Duodenal mucosa (tissue), 2 donors: Measurements from ENCODE around the gene XBP1.

ENCODE experiments used
- H3K27ac ChIP-seq: one replicate; pipeline ENCODE4 v1.7.0; 2013; ENCODE audit warnings: low read depth, low read length
- H3K27me3 ChIP-seq, 2 donors: one replicate each; pipeline ENCODE4 v1.7.0; 2013; ENCODE audit warnings: low read length in 2 of 2, control low read depth in 1 of 2; ENCODE audit not compliant: insufficient read depth in 2 of 2, control insufficient read depth in 1 of 2
- H3K36me3 ChIP-seq, 2 donors: one replicate each; pipeline ENCODE4 v1.7.0; 2013; ENCODE audit warnings: low read length in 2 of 2, control low read depth in 1 of 2; ENCODE audit not compliant: insufficient read depth in 2 of 2, control insufficient read depth in 1 of 2
- H3K4me1 ChIP-seq, 2 donors: one replicate each; pipeline ENCODE4 v1.7.0; 2013; ENCODE audit warnings: low read length in 2 of 2, control low read depth in 1 of 2; ENCODE audit not compliant: insufficient read depth in 2 of 2, control insufficient read depth in 1 of 2
- H3K4me3 ChIP-seq, 2 donors: one replicate each; pipeline ENCODE4 v1.7.0; 2013; ENCODE audit warnings: low read length in 2 of 2, low read depth in 1 of 2
- H3K9ac ChIP-seq, 2 donors: one replicate each; pipeline ENCODE4 v1.7.0; 2013; ENCODE audit warnings: low read length in 2 of 2, low read depth in 1 of 2
- H3K9me3 ChIP-seq, 2 donors: one replicate each; pipeline ENCODE4 v1.7.0; 2013; ENCODE audit warnings: low read length in 2 of 2, control low read depth in 1 of 2; ENCODE audit not compliant: control insufficient read depth in 1 of 2

Gene XBP1

DNA sequence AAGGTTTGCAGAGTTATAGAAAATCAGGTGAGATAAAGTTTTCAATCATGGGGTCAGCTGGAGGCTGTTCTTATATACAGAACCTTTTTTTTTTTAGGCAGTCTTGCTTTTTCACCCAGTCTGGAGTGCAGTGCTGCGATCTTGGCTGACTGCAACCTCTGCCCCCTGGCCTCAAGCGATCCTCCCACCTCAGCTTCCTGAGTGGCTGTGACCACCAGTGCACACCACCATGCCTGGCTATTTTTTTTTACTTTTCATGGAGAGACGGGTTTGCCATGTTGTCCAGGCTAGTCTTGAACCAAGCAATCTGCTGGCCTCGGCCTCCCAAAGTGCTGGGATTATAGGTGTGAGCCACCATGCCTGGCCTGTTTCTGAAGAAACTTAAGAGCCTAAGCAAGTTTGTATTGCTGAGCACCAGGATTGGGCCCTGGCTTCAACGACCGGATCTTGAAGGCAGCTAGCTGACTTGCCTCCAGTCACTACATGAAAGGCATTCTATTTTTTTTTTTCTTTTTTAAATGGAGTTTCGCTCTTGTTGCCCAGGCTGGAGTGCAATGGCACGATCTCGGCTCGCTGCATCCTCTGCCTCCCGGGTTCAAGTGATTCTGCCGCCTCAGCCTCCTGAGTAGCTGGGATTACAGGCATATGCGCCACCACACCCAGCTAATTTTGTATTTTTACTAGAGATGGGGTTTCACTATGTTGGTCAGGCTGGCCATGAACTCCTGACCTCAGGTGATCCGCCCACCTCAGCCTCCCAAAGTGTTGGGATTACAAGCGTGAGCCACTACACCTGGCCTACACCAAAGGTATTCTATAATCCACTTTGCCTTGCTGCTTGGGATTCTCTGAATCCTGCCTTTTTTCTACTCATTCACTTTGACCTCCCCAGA lies 7.6 kb downstream of the XBP1 start:
- H3K9ac ChIP-seq = no peak overlapping the region
- no peaks in the 10 kb centered on the region for H3K27me3 ChIP-seq
- peaks cover 31 to 48% of the 10 kb centered on the region in 2 donors for H3K36me3 ChIP-seq
- no peaks in the 10 kb centered on the region for H3K9me3 ChIP-seq
- no peak overlapping the region for H3K4me3 ChIP-seq
- peaks cover 19 to 25% of the 10 kb centered on the region in 2 donors for H3K4me1 ChIP-seq
- no peak overlapping the region for H3K27ac ChIP-seq

GRCh38 chr22:28791841-28792490 lies 8.4 kb downstream of the XBP1 start:
- Histone ChIP-seq H3K4me1 (peaks cover 18 to 22% of the 10 kb centered on the region in 2 donors), H3K4me3 (no peak overlapping the region), H3K27me3 (no peaks in the 10 kb centered on the region), H3K9me3 (no peaks in the 10 kb centered on the region), H3K27ac (no peak overlapping the region), H3K36me3 (peaks cover 31 to 46% of the 10 kb centered on the region in 2 donors), H3K9ac (no peak overlapping the region)

GRCh38 chr22:28791124-28791523 lies 9.2 kb downstream of the XBP1 start:
- no peak overlapping the region for H3K4me3 ChIP-seq
- no peaks in the 10 kb centered on the region for H3K9me3 ChIP-seq
- H3K36me3 ChIP-seq = peaks cover 27 to 43% of the 10 kb centered on the region in 2 donors
- no peak overlapping the region for H3K27ac ChIP-seq
- H3K27me3 ChIP-seq = no peaks in the 10 kb centered on the region
- peaks cover 9 to 14% of the 10 kb centered on the region in 2 donors for H3K4me1 ChIP-seq
- H3K9ac ChIP-seq = no peak overlapping the region

GRCh38 chr22:28788601-28789000 lies 11.8 kb downstream of the XBP1 start:
- H3K27me3 ChIP-seq = no peaks in the 10 kb centered on the region
- H3K27ac ChIP-seq = no peak overlapping the region
- H3K36me3 ChIP-seq = peaks cover 12 to 42% of the 10 kb centered on the region in 2 donors
- peaks cover 14 to 21% of the 10 kb centered on the region in 2 donors for H3K4me1 ChIP-seq
- no peaks in the 10 kb centered on the region for H3K9me3 ChIP-seq
- no peak overlapping the region for H3K4me3 ChIP-seq
- no peak overlapping the region for H3K9ac ChIP-seq

DNA sequence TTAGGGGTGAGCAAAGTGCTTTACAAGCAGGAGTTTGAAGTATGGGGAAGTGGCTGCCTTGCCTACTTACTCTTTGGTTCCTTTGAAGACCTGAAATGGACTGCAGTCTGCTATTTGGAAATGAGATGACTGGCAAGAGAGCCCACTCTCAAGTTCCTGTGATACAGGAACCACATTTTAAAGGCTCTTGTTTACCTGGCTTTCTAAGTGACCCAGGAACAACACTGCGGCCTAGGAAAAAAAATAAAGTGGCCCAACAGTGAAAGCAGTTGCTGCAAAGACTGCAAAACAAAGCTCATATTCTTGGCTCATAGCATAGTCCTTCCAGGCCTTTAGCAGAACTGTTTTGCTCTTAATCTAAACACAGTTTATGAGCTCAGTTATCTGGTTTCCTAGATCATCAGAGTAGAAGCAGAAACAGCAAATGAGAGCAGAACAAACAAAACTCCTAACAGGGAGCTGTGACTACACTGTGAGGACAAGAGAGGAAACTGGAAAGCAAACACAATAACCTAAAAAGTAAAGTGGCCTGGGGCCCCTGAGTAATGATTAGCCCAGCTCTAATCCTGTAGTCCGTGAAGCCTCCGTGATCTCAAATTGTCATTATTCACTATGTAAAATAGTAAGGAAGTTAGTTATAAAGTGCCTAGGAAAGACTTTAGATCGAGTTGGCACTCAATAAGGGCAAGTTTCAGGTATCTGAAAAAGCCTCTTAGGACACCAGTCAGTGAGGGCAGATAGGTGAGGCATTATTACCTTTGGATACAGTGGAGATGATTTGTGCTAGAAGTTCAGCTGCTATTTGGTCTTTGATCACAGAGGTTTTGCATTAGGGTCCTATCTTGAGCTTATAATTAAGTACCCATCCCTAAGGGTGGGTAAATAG lies 16.3 kb downstream of the XBP1 start:
- Histone ChIP-seq H3K27me3 (no peaks in the 10 kb centered on the region), H3K9me3 (no peaks in the 10 kb centered on the region), H3K9ac (peak overlapping the region in 1 of 2 donors; percentile 21), H3K27ac (peak overlapping the region; percentile 30), H3K4me3 (no peak overlapping the region), H3K36me3 (peaks cover 15 to 46% of the 10 kb centered on the region in 2 donors), H3K4me1 (peaks cover 22 to 23% of the 10 kb centered on the region in 2 donors)

GRCh38 chr22:28780296-28780695 lies 20.1 kb downstream of the XBP1 start:
- Histone ChIP-seq H3K27ac (no peak overlapping the region), H3K4me1 (peaks cover 26% of the 10 kb centered on the region in 2 donors), H3K36me3 (peaks cover 7 to 43% of the 10 kb centered on the region in 2 donors), H3K4me3 (no peak overlapping the region), H3K9me3 (no peaks in the 10 kb centered on the region), H3K9ac (no peak overlapping the region), H3K27me3 (no peaks in the 10 kb centered on the region)

DNA sequence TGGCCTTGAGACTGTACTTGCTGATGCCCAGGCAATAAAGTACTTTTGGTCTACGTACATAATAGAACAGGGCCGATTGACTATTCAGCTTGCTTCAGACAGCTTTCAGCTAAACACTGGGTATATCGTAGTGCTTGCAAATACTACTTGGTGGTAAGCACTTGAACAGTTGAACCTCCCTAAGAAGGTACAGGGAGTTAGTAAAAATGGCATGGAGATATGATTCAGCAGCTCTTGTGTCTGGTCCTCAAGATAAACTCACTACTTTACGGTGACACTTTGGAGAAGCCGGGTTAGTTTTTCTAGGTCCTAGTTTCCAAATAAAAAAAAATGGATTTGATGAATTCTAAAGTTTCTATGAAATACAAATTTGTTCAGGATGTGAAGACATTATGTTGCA lies 20.5 kb downstream of the XBP1 start:
- peaks cover 22 to 26% of the 10 kb centered on the region in 2 donors for H3K4me1 ChIP-seq
- H3K27ac ChIP-seq = no peak overlapping the region
- peaks cover 7 to 40% of the 10 kb centered on the region in 2 donors for H3K36me3 ChIP-seq
- H3K9ac ChIP-seq = no peak overlapping the region
- no peaks in the 10 kb centered on the region for H3K9me3 ChIP-seq
- no peak overlapping the region for H3K4me3 ChIP-seq
- H3K27me3 ChIP-seq = no peaks in the 10 kb centered on the region

GRCh38 chr22:28774378-28774777 lies 26.0 kb downstream of the XBP1 start:
- Histone ChIP-seq H3K9ac (no peak overlapping the region), H3K4me3 (no peak overlapping the region)

GRCh38 chr22:28773461-28773867 lies 26.9 kb downstream of the XBP1 start:
- Histone ChIP-seq H3K27me3 (no peaks in the 10 kb centered on the region), H3K36me3 (peaks cover 0 to 18% of the 10 kb centered on the region in 2 donors), H3K9me3 (no peaks in the 10 kb centered on the region), H3K9ac (peak overlapping the region; percentile 75 to 76), H3K4me3 (peak overlapping the region; percentile 73 to 81), H3K27ac (peak overlapping the region; percentile 63), H3K4me1 (peaks cover 0 to 8% of the 10 kb centered on the region in 2 donors)

More at GRCh38 chr22:28774378-28774777, 26.0 kb downstream of the XBP1 start:
- H3K27me3 ChIP-seq = no peaks in the 10 kb centered on the region
- H3K4me1 ChIP-seq = peaks cover 3 to 8% of the 10 kb centered on the region in 2 donors
- H3K27ac ChIP-seq = no peak overlapping the region
- no peaks in the 10 kb centered on the region for H3K9me3 ChIP-seq
- H3K36me3 ChIP-seq = peaks cover 0 to 18% of the 10 kb centered on the region in 2 donors
